ENCODE data around the gene ZBTB20.

DNA sequence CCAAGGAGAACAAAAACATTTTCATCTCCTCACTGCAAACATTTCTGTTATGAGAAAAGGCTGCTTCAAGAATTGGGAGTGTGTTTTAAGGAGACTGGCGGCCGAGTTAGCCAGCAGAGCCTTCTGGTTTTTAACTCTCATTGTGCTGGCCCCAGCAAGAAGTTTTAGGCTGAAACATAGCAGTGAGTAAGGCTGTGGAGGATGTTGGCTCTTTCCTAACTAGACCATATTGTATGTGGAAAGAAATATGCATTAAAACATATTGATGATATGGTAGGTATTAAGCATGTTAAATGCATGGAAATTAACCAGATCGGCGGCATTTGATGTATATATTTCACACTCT is 762.6 kb downstream of the ZBTB20 start:
- TF ChIP-seq POLR2AphosphoS5 (IDR thresholded peaks at IDR 0.05) (no peak), POLR2A (IDR thresholded peaks at IDR 0.05) (no peak), EP300 (IDR thresholded peaks at IDR 0.05) (no peak)
- TF ChIP-seq, protein P1, sequence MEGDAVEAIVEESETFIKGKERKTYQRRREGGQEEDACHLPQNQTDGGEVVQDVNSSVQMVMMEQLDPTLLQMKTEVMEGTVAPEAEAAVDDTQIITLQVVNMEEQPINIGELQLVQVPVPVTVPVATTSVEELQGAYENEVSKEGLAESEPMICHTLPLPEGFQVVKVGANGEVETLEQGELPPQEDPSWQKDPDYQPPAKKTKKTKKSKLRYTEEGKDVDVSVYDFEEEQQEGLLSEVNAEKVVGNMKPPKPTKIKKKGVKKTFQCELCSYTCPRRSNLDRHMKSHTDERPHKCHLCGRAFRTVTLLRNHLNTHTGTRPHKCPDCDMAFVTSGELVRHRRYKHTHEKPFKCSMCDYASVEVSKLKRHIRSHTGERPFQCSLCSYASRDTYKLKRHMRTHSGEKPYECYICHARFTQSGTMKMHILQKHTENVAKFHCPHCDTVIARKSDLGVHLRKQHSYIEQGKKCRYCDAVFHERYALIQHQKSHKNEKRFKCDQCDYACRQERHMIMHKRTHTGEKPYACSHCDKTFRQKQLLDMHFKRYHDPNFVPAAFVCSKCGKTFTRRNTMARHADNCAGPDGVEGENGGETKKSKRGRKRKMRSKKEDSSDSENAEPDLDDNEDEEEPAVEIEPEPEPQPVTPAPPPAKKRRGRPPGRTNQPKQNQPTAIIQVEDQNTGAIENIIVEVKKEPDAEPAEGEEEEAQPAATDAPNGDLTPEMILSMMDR (IDR thresholded peaks at IDR 0.05), result no peak
